Caco-2 (cell line): Measurements from ENCODE around the gene BAHCC1. TPM values are rescaled to one million over a fixed set of nuclear protein-coding genes. Genes with fewer than 3 reads are reported as not detected.

ENCODE experiments used
- BruUV-seq: library from RNA; stranded (reverse); fragments of 400-500 nt; replicated peaks from 2 replicates; lab custom pipeline; 2021; lab: Mats Ljungman, UMichigan
- CTCF ChIA-PET: fragments of 300-600 bp; sonication (Branson Sonifier 250); formaldehyde crosslinking; loops from one replicate; lab custom pipeline; 2022; ENCODE audit warnings: antibody characterized with exemption; lab: Charles Lee
- POLR2A ChIA-PET: fragments of 300-600 bp; sonication (Branson Sonifier 250); formaldehyde crosslinking; loops from one replicate; lab custom pipeline; 2022; ENCODE audit warnings: antibody characterized with exemption; lab: Charles Lee
- DNase-seq, 2 experiments: peaks; one replicate each; pipeline versions ENCODE4 v3.0.0 to v3.0.0-alpha.2; 2020 to 2022
- H3K27me3 ChIP-seq: replicated peaks from 2 replicates; pipeline ENCODE4 v1.6.0; 2011; ENCODE audit warnings: low read length; ENCODE audit not compliant: control insufficient read depth, insufficient read depth
- H3K36me3 ChIP-seq: 2 replicates; pipeline ENCODE4 v1.5.1; 2011; ENCODE audit warnings: low read length; ENCODE audit not compliant: control insufficient read depth, insufficient read depth
- H3K4me1 ChIP-seq: fragments of 250-450 bp; sonication (Bioruptor Pico); 2 replicates; pipeline ENCODE4 v1.5.1; 2020; ENCODE audit warnings: mild to moderate bottlenecking
- H3K4me3 ChIP-seq: 2 replicates; pipeline ENCODE4 v1.5.1; 2011; ENCODE audit warnings: low read depth, mild to moderate bottlenecking, control low read depth, low read length
- H3K9me3 ChIP-seq: fragments of 250-450 bp; sonication (Bioruptor Pico); 2 replicates; pipeline ENCODE4 v1.5.1; 2020; ENCODE audit warnings: mild to moderate bottlenecking, moderate library complexity
- H3K27ac Mint-ChIP-seq: one replicate; pipeline ENCODE4 v1.8.0; 2022; ENCODE audit warnings: mixed read lengths; ENCODE audit not compliant: unreplicated experiment
- H3K27me3 Mint-ChIP-seq: one replicate; pipeline ENCODE4 v1.8.0; 2022; ENCODE audit warnings: mixed read lengths; ENCODE audit not compliant: insufficient read depth, unreplicated experiment
- H3K36me3 Mint-ChIP-seq: one replicate; pipeline ENCODE4 v1.8.0; 2022; ENCODE audit warnings: mild to moderate bottlenecking, mixed read lengths; ENCODE audit not compliant: insufficient read depth, unreplicated experiment
- H3K4me1 Mint-ChIP-seq: one replicate; pipeline ENCODE4 v1.8.0; 2022; ENCODE audit warnings: low read depth, mixed read lengths; ENCODE audit not compliant: unreplicated experiment
- H3K4me3 Mint-ChIP-seq: one replicate; pipeline ENCODE4 v1.8.0; 2022; ENCODE audit warnings: mild to moderate bottlenecking, moderate library complexity, mixed read lengths; ENCODE audit not compliant: unreplicated experiment
- H3K9me3 Mint-ChIP-seq: one replicate; pipeline ENCODE4 v1.8.0; 2022; ENCODE audit warnings: mixed read lengths; ENCODE audit not compliant: unreplicated experiment
- intact Hi-C: fragments of 100-400 bp; cut with micrococcal nuclease; formaldehyde crosslinking; loops from one replicate; pipeline ENCODE4 v1.10.0; 2022; ENCODE audit not compliant: unreplicated experiment
- total RNA-seq: library from RNA; stranded (reverse); gene quantifications from 2 replicates; pipeline ENCODE4 v1.2.3, GENCODE V29; 2022
- TF ChIP-seq, protein P1 (sequence below), 2 experiments: fragments of 200-600 bp in 1 of 2; IDR thresholded peaks; 1 replicate in 1 of 2; 2 replicates in 1 of 2; pipeline versions ENCODE4 v1.5.1 to v1.8.0; 2011 to 2022; ENCODE audit warnings: antibody characterized with exemption in 1 of 2, control low read depth in 1 of 2, inconsistent platforms in 1 of 2, low read depth in 1 of 2, low read length in 1 of 2, mild to moderate bottlenecking in 1 of 2, moderate library complexity in 1 of 2; ENCODE audit not compliant: insufficient read depth in 1 of 2, severe bottlenecking in 1 of 2, unreplicated experiment in 1 of 2

The BAHCC1 gene
- total RNA-seq, 1 experiment from 2014 or later, result 10.2 TPM

DNA sequence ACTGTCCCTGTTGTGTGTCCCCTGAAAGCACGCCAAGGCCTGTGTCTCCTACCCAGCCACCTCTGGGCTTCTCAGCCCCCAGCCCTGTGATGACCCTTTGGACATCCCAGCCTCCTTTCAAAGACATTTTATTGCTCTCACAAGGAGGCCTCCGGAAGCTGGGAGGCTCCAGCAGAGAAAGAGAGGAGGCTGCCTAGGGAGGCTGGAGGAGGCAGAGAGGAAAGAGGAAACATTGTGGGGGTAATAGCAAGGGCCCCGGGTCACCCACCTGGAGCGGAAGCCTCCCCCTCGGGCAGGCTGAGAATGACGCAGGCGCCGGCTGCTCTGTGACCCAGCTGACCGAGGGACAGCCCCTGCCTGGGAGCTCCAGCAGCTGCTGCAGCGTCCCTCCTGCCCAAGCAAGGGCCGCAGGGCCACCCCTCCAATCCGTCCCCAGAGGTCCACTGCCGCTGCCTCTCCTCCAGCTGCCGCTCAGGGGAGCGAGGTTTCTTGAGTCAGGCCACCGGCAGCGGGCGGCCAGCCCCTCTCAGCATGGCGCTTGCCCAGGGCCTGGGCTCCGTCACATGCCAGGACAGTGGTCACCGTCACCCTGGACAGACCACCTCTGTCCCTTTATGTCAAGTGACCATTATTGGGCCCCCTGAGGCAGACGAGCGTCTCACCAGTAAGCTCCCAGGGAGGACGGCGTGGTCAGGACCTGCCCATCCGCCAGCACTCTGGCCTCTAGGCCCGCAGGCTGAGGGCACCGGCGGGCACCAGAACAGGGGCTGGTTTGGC is 88.0 kb downstream of the BAHCC1 start:
- no peaks in the 10 kb centered on the region for H3K36me3 ChIP-seq
- H3K27me3 Mint-ChIP-seq, result no peaks in the 10 kb centered on the region
- H3K36me3 Mint-ChIP-seq, result peaks cover under 1% of the 10 kb centered on the region
- peaks cover 14% of the 10 kb centered on the region for H3K4me1 ChIP-seq
- no peaks in the 10 kb centered on the region for H3K9me3 Mint-ChIP-seq
- DNase-seq, result no peak
- intact Hi-C loops, result no loop called here
- TF ChIP-seq, protein P1, sequence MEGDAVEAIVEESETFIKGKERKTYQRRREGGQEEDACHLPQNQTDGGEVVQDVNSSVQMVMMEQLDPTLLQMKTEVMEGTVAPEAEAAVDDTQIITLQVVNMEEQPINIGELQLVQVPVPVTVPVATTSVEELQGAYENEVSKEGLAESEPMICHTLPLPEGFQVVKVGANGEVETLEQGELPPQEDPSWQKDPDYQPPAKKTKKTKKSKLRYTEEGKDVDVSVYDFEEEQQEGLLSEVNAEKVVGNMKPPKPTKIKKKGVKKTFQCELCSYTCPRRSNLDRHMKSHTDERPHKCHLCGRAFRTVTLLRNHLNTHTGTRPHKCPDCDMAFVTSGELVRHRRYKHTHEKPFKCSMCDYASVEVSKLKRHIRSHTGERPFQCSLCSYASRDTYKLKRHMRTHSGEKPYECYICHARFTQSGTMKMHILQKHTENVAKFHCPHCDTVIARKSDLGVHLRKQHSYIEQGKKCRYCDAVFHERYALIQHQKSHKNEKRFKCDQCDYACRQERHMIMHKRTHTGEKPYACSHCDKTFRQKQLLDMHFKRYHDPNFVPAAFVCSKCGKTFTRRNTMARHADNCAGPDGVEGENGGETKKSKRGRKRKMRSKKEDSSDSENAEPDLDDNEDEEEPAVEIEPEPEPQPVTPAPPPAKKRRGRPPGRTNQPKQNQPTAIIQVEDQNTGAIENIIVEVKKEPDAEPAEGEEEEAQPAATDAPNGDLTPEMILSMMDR (IDR thresholded peaks at IDR 0.05; ENCODE audit: insufficient read depth in 1 of 2, low read depth in 1 of 2, low read length in 1 of 2, severe bottlenecking in 1 of 2, unreplicated experiment in 1 of 2), result no peak
- H3K4me1 Mint-ChIP-seq, result no peaks in the 10 kb centered on the region
- peak overlapping the region; percentile 29 for H3K27ac Mint-ChIP-seq
- BruUV-seq, result no TSS peak
- ChIA-PET POLR2A (interaction anchor here (0.6 to 1.9 kb wide), 3 partner anchors 88 to 188 kb away, joined by 3 to 8 read pairs (median 4); partner anchors contain the start of genes BAHCC1 and SLC38A10), CTCF (interaction anchor here (1.2 to 3.6 kb wide), 9 partner anchors 10 to 230 kb away, joined by 3 to 28 read pairs (median 12); partner anchors contain the start of gene BAHCC1)
- H3K9me3 ChIP-seq, result no peaks in the 10 kb centered on the region
- H3K4me3 ChIP-seq, result no peak overlapping the region
- no peaks in the 10 kb centered on the region for H3K27me3 ChIP-seq
- H3K4me3 Mint-ChIP-seq, result peak overlapping the region; percentile 30

DNA sequence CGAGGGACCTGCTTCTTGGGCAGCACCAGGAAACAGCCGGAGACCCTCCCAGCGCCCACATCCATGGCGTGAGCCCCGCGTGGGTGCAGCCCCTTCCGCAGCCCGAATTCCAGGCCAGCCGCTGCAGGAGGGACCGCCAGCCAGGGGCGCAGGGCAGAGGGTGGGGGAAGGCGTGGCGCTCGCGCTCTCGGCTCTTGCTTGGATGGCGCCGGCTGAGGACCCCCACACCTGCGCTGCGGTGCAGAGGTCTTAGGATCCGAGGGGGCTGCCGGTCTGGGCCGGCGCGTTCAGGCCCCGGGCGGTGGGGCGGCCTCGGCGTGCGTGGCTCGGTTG is 88.6 kb downstream of the BAHCC1 start:
- Mint-ChIP-seq H3K27ac (no peak overlapping the region), H3K9me3 (no peaks in the 10 kb centered on the region), H3K4me1 (no peaks in the 10 kb centered on the region), H3K4me3 (peak overlapping the region; percentile 30), H3K36me3 (no peaks in the 10 kb centered on the region), H3K27me3 (no peaks in the 10 kb centered on the region)
- Histone ChIP-seq H3K27me3 (no peaks in the 10 kb centered on the region), H3K9me3 (no peaks in the 10 kb centered on the region), H3K36me3 (no peaks in the 10 kb centered on the region), H3K4me3 (no peak overlapping the region), H3K4me1 (peaks cover 18% of the 10 kb centered on the region)
- TF ChIP-seq, protein P1 (IDR thresholded peaks at IDR 0.05; ENCODE audit: insufficient read depth in 1 of 2, low read depth in 1 of 2, low read length in 1 of 2, severe bottlenecking in 1 of 2, unreplicated experiment in 1 of 2), result no peak
- intact Hi-C loops, result loop anchor here (1.0 kb wide), 3 partner anchors 86 to 231 kb away; no protein-coding TSS in a partner anchor
- ChIA-PET POLR2A (interaction anchor here (0.6 to 1.9 kb wide), 3 partner anchors 86 to 189 kb away, joined by 4 to 10 read pairs (median 8); partner anchors contain the start of genes BAHCC1 and SLC38A10), CTCF (interaction anchor here (0.9 to 3.6 kb wide), 14 partner anchors 10 to 261 kb away, joined by 3 to 34 read pairs (median 6); partner anchors contain the start of genes BAHCC1 and CEP131)
- no peak for DNase-seq
- BruUV-seq, result no TSS peak

DNA sequence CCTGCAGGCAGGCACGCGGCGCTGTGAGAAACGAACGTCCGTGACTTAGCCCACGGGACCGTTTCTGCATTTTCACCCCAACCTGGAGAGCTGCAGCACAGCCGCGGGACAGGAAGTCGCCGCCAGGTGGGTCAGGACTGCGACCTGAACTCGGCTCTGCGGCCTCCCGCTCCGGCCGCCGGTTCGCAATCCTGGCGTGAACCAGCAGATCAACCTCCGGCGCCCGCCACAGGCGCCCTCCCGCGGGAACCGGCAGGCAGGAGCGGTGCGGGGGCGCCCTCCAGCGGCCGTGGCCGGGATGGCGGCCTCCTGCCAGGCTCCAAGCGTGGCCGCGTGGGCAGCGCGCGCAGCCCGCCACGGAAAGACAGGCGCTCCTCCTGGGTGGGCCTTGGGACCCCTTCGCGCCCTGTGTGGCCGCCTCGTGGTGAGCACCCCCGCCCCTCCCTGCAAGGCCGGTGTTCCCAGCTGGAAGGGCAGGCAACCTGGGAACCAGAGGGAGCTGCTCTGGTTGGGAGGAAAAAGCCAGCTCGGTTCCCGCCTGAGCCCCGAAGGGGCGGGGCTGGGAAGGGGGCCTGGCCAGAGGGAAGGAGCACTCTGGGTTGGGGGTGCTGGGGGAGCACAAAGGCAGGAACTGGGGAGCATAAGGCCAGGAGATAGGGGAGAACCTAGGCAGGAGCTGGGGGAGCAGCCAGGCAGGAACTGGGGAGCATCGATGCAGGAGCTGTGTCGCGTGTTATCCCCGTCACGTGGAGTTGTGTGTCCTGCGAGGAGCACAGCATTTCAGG is 89.1 kb downstream of the BAHCC1 start:
- POLR2A ChIA-PET, result interaction anchor here (0.6 to 1.9 kb wide), 11 partner anchors 28 to 334 kb away, joined by 3 to 24 read pairs (median 5); partner anchors contain the start of genes ACTG1, ARL16, BAHCC1 and HGS

More for the DNA sequence above, 89.1 kb downstream of the BAHCC1 start:
- peak; percentile 93 to 96 for DNase-seq
- Histone ChIP-seq H3K36me3 (no peaks in the 10 kb centered on the region), H3K4me1 (peaks cover 18% of the 10 kb centered on the region), H3K4me3 (peak overlapping the region; percentile 65), H3K27me3 (no peaks in the 10 kb centered on the region), H3K9me3 (no peaks in the 10 kb centered on the region)
- H3K4me1 Mint-ChIP-seq, result no peaks in the 10 kb centered on the region
- H3K4me3 Mint-ChIP-seq, result peak overlapping the region; percentile 60
- CTCF ChIA-PET, result interaction anchor here (0.6 to 3.6 kb wide), 35 partner anchors 9 to 692 kb away, joined by 3 to 34 read pairs (median 3); partner anchors contain the start of genes BAHCC1, CEP131, NDUFAF8 and TEPSIN
- no TSS peak for BruUV-seq
- intact Hi-C loops, result loop anchor here (1.0 kb wide), 3 partner anchors 86 to 231 kb away; no protein-coding TSS in a partner anchor
- no peaks in the 10 kb centered on the region for H3K36me3 Mint-ChIP-seq
- no peaks in the 10 kb centered on the region for H3K27me3 Mint-ChIP-seq
- H3K27ac Mint-ChIP-seq, result no peak overlapping the region
- no peaks in the 10 kb centered on the region for H3K9me3 Mint-ChIP-seq
- TF ChIP-seq, protein P1 (IDR thresholded peaks at IDR 0.05; ENCODE audit: insufficient read depth in 1 of 2, low read depth in 1 of 2, low read length in 1 of 2, severe bottlenecking in 1 of 2, unreplicated experiment in 1 of 2), result peak; percentile 62 to 99
